Fibroblast of peridontal ligament (primary cell): Measurements from ENCODE around the gene BTLA.
"Not testable (repeated sequence)": the region's sequence is repeated elsewhere in the genome, so short reads cannot be mapped to it uniquely, and the experiment has no call there.

Experiments used
- DNase-seq: peaks from one replicate; pipeline ENCODE4 v3.0.0-alpha.2; 2010; ENCODE audit errors: extremely low read depth

BTLA gene

GRCh38 chr3:112498914-112499711 is at the start of gene BTLA:
Gene BTLA, minus strand, starts transcription at chr3:112499472. Its CDS starts 114 bp downstream, at chr3:112499358.
- no peak for DNase-seq

DNA sequence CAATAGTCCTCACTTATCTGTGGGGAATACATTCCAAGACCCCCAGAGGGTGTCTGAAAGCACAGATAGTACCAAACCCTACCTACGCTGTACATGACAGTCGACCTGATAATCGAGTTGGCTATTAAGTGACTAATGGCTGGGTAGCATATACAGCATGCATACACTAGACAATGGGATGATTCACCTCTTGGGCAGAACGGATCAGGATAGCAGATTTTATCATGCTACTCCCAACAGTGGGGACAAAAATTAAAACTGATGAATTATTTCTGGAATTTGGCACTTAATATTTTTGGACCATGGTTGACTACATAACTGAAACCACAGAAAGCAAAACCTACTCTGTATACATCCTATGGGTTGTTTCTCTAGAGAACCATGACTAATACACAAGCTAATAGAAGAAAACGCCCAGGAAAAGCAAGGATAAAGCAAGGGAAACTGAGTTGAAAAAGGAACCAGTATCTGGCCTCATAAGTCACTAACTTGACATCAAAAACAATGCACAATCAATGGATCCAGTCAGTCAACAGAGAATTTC is 47.0 kb upstream of the BTLA start:
- no peak for DNase-seq

DNA sequence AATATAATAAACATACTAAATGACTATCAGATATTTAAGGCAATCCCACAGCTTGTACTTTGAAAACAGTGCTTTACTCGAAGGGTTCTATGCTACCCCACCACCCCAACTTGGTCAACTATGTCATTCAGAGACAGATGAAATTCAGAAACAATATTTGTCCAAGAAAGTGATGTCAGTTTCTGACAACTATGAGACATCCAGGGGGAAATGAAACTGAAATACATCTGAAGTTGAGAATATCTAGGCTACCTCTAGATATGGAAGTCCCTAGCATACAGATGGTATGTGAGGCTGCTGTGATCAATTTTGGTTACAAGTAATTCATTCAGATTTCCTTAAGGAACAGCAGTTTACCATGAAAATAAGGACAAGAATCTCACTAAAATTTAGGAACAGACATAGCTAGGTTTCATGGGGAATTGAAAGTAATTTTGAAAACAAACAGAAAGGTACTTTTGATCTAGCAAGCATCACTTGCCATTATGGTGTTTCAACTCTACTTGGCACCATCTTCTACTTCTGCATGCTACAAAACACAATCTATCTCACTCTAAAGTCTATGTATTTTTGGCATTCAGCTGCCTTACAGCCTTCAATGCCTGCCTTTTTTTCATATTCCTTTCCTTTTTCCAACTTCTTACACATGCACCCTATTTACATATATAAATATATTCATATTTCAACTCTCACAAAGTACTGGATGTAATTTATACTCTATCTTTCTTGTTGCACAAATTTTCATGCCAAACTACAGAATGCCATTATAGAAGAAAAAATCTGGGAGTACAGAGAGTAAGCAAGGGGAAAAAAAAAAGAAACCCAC is 40.8 kb upstream of the BTLA start:
- no peak for DNase-seq

- peak; percentile 68 for DNase-seq
Observed at GRCh38 chr3:112531358-112531781, 32.1 kb upstream of the BTLA start.

DNA sequence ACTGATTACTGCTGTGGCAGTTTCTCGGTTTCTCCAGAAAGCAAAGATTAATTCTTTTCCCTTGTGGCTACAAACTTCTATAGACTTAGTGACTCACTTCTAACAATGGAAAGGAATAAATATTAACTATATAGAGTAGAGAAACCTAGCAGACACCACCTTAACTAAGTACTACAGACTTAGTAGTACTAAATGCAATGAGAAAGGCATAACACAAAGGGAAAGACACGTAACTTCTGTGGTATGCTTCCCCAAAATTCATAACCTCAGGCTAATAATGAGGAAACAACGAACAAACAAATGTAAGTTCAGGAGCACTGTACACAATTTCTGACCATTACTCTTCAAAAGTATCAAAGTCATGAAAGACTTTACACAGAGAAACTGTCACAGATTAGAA is 31.3 kb upstream of the BTLA start:
- DNase-seq = no peak

DNA sequence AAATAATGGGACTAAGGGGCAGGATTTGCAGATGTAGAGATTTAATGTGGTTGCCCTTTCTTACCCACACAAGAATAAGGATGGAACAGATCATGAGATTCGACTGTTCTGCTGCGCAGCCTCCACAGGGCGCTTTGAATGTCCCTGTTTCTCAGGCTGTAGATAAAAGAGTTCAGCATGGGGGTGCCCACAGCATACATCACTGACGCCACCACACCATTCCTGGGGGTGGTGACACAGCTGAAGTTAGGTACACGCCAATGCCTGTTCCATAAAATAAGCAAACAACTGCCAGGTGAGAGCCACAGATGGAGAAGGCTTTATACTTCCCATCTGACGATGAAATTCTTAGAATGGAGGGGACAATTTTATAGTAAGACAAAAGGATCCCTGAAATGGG is 24.9 kb upstream of the BTLA start:
- DNase-seq = not testable (repeated sequence)

DNA sequence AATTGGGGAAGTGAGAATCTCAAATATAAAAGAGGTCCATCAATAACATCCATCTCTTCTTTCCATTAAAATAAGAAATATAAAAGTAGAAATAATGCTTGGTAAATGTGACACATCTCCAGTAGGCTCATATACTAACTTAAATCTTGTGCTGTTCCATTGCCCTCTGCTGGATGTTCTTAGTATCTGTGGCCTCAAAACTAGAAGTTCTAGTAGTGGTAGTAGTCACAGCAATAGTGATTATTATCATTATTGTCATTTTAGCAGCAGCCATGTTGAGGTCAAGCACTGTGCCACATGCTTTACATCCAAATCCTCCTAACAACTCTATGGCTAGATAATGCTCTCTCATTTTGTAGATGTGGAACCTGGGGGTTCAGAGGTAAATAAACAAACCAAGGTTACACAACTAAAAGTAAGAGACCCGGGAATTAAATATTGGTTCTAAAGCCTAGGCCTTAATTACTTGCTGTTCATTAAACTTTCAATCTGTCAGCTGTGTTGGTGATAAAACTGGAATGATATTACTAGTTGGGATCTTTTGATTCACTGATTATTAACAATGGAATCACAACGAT is 20.2 kb upstream of the BTLA start:
- peak; percentile 82 for DNase-seq

DNA sequence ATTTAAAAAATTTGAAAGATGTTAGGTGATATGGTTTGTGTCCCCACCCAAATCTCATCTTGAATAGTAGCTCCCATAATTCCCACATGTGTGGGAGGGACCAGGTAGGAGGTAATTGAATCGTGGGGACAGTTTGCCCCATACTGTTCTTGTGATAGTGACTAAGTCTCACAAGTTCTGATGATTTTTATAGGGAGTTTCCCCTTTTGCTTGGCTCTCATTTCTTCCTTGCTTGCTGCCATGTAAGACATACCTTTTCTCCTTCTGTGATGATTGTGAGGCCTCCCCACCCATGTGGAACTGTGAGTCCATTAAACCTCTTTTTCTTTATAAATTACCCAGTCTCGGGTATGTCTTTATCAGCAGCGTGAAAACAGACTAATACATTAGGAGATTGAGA is 19.7 kb upstream of the BTLA start:
- DNase-seq = not testable (repeated sequence)

- DNase-seq = no peak
Observed at GRCh38 chr3:112514527-112515128, 15.4 kb upstream of the BTLA start.

- DNase-seq = no peak
Observed at GRCh38 chr3:112512320-112512719, 13.0 kb upstream of the BTLA start.

DNA sequence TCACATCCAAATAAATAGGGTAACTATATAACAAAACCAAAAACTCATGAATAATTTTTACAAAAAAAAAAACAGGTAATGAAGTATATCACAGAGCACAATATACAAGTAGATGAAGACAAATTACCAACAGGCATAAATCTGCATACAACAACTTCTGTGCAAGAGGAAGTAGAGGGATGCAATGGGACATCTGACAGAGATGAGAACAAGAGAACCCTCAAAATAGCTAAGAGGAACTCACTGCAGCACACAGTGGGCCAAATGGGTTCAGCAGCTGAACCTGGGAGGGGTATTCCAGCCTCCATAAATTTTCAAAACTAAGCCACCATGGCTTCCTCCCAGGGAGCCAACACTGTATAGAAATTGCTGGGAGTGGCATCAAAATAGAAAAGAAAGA is 9.6 kb upstream of the BTLA start:
- no peak for DNase-seq

DNA sequence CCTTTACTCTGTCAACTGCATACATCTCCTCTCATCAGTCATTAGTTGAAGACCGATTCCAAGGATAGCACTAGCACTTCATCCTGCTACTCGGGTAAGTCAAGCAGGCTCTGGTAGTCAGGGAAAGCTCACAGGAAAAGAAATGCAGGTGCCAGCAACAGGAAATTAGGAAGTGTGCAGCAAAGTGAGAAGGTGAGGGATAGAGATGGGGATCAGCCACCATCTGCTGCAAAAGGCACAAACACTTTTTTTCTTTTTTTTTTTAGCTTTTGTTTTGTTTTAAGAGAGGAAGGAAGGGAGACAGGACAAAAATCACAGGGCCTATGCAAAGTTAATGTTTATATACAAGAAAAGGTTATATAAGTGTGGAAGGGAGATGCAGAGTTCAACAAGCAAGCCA is 9.0 kb upstream of the BTLA start:
- DNase-seq = no peak

DNA sequence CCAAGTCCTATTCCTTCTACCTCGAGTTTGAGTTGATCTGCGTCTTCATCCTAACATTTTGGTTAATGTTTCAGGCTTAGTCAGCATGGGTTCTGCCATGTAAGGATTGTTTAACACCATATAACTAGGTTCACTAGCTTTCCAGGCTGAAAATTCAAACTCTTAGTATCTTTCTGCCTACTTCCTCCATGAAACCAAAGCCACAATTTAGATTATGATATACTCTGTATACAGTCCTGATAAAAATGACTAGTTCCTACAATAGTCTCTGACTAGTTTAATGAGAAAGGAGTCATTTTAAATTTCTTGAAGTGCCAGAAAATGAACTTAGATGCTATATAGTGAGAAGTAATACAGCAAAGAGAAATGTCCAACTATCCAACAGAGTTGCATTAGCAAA is 6.6 kb upstream of the BTLA start:
- no peak for DNase-seq

- no peak for DNase-seq
Observed at GRCh38 chr3:112504123-112504522, 4.9 kb upstream of the BTLA start.

- DNase-seq = no peak
Observed at GRCh38 chr3:112503304-112503972, 4.2 kb upstream of the BTLA start.

GRCh38 chr3:112500621-112501020 is 1.3 kb upstream of the BTLA start:
- no peak for DNase-seq

GRCh38 chr3:112497897-112498548 is 1.2 kb downstream of the BTLA start:
- DNase-seq = no peak

GRCh38 chr3:112496366-112497067 is 2.8 kb downstream of the BTLA start:
- DNase-seq = no peak

GRCh38 chr3:112494448-112494767 is 4.9 kb downstream of the BTLA start:
- not testable (repeated sequence) for DNase-seq

DNA sequence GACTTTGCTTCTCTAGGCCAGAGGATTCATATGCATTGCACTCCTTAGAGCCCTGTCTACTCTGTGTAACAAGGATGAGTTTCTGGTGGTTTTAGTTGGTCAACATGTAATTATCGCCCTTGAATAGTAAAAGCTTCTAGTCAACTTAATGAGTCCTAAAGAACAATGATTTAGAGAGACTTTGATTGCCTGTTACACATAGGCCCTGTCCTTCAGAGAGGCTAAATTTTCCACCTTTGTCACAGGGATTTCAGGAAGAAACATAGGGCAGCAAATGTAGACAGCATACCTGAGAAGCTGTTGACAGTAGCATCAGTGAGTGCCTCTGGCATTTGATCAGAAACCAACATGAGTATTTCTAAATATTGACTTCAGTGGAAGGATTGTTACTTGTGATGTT is 7.1 kb downstream of the BTLA start:
- no peak for DNase-seq
